ENCODE data around the gene RAB8B.

Gene RAB8B

DNA sequence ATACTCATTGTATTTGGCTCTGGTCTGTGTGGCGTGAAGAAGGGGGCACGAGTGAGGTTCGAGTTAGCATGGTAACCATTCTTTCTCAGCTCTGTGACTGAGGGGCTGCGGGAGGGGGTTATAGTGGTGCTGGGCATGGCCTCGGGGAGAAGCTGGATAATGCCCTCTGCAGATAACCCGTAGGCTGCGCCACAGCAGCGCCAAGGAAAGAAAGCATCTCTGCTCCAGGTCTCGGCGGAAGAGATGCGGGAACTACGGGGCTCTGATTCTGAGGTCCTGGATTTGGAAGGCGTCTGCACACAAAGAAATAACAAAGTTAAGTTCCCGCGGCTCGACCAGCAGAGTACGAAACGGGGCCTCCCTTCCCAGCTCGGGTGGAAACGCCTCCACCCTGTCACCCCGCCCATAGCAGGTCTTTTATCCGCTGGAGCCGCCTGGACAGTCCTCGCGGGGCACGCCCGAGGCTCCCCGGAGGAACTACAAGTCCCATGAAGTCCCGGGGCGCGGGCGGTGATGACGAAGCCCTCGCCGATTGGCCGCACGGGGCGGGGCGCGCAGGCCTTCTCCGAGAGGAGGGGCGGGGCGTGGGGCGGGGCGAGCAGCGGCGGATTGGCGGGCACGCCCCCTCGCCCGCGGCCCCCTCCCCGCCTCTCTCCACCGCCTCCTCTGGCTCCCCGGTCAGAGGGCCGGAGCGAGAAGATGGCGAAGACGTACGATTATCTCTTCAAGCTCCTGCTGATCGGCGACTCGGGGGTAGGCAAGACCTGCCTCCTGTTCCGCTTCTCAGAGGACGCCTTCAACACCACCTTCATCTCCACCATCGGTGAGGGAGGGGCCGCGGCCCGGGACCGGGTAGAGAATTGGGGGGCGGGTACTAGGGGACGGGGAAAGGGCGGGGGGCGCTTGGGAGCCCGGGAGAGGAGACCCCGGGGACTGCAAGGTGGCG is at the start of gene RAB8B:
Gene RAB8B, plus strand, starts transcription at position 681 of the 946 bp plus-strand sequence. Its CDS starts 19 bp downstream, at position 700.
- DNase-seq (ENCODE audit: low spot score): peak; percentile 80

DNA sequence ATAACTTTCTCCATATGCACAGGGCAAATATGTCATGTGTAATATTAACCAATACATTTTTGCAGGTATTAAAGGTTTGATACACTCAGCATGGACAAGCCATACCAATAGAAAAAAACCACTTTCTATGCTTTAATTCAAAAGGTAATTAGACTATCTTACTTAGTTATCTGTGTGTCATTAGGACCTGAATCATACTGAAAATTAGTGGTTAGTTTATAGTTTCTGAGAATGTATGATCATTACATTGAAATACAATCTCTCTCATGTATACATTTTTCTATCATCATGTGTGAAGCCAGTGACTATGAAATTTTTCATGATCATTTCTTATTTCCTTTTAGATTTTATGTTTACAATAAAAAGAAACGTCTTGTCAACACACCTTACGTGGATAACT is 48.5 kb upstream of the RAB8B start:
- no peak for DNase-seq (ENCODE audit: low spot score)

DNA sequence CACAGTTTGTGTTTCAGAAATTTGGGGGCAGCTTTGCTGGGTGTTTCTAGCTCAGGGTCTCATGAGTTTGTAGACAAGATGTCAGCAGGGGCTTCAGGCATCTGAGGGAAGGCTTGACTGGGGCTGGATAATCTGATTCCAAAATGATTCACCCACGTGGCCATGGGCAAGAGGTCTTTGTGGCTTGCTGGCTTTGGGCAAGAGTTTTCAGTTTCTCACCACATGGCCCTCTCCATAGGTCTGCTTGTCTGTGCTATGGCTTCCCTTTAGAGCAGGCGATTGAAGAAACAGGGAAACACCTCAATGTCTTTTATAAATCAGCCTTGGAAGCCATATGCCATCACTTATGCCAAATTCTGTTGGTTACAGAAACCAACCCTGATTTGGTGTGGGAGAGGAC is 44.0 kb upstream of the RAB8B start:
- DNase-seq (ENCODE audit: low spot score): no peak

DNA sequence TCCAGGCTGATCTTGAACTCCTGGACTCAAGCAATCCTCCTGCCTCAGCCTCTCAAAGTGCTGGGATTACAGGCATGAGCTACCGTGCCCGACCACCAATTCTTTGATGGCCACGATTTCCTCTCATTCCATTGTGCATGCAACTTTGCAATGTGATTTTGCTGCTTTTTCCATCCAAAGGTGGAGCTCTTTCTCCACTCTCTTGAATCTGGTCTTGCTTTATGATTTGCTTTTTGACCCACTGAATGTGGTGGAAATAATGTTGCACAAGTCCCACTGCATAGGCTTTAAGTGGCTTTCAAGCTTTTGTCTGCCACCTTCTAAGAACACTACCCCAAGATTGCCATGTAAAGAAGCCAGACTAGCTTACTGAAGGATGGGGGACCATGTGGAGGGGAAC is 42.7 kb upstream of the RAB8B start:
- no peak for DNase-seq (ENCODE audit: low spot score)

DNA sequence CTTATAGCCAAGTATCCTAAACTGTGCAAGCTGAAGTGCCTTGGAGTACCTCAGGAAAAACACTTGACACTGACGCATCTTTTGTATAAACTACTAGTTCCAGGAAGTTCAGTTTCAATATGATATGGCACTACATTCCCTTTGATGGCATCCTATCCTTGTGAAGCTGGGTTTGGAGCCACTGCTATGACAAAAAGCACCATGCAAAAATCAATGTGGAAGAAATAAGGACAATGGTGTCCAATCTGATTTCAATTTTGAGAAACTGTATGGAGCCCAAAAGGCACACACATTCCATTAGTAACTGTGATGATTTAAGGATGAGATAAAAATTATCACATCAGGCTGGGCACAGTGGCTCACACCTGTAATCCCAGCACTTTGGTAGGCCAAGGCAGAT is 37.7 kb upstream of the RAB8B start:
- DNase-seq (ENCODE audit: low spot score): no peak

DNA sequence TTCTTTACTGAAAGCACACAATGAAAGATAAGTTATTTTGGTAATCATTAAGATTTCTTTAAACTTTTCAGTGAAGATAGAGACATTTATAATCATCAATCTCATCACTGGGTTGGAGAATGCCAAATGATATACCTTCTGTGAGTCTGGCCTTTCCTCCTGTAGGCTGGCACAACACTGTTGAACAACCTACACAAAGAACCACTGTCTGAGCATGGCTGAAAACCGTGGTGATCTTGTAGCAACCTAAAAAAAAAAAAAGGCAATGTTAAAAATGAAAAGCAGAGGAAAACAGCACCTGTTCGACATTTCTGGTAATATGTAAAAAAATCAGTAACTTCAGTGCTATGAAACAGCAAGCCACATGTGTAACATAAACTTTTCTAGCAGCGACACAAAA is 33.9 kb upstream of the RAB8B start:
- no peak for DNase-seq (ENCODE audit: low spot score)

DNA sequence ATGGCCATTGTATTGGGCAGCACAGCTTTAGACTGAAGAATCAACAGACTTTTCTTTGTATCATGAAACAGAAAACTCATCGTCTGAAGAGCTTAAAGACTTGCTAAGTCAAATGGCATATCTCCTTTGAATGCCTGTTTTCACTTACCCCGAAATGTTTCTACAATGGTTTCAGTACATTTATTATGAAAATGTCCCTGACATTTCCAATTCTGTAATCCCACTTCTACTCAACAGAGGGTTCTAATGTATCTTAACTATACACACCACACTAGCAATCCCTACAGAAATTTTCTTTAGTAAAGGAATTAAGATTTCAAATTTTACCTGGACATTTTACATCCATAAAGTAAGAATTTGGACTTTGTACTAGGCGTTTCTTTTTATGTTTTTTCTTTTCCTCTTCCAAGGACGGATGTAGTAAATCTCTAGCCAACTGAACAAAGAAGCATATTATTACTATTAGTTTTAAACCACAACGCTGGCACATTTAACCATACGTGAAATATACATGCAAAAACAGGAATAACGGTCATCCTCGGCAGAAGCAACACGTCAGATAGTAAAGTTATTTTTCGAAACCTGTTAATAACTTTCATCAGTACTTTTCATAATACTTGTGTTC is 33.2 kb upstream of the RAB8B start:
- no peak for DNase-seq (ENCODE audit: low spot score)

DNA sequence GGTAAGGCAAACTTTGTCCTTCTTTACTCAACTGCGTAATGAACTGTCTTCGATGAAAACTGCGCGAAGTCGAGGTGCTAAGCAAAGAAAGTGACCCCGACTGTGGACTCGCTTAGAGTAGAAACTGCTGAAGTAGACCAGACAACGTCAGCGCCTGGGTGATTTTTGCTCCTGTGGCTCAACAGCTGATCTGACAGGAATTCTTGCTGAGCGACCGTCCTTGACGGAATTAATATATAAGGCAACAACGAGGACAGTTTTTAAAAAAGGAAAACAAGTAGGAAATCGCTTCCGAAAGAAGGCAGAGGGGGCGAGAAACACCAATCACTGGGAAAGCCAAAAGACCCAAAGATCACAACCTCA is 32.7 kb upstream of the RAB8B start:
- no peak for DNase-seq (ENCODE audit: low spot score)

DNA sequence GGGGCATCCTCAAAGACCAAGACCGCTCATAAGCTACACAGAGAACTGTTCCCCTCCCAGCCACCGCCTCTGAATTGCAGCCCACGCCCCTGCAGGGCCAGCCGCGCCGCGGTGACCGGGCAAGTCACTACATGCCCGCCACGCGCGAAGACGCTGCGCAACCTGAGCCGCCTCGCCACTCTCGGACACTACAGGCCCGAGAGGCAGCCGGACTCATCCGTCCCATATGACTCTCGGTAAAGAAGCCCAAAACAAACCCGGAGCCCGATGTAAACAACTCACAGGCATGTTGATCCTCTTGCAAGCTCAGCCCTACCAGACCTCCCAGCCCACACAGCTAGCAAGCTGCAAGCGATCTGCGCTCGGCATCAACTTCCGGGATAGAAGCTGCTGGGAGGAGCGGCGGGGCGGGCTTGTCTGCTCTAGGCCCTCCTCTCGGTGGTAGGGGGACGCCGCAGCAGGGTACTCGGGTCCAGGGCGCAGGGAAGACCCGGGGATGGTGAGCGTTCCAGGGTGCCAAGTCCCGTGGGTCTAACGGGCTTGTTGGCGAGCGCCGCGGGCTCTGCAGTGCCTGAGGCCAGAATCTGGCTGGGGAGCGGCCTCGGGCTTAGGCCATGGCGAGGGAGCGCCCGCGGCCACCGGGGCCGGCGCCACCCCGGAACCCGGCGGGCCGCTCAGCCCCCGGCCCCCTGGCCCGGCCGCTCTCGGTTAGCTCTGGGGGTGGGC is 32.1 kb upstream of the RAB8B start, which contains the start of gene RPS27L:
Gene RPS27L, minus strand, starts transcription at position 360 of the 726 bp plus-strand sequence. Its CDS starts 72 bp downstream, at position 288.
- peak; percentile 90 for DNase-seq (ENCODE audit: low spot score)

DNA sequence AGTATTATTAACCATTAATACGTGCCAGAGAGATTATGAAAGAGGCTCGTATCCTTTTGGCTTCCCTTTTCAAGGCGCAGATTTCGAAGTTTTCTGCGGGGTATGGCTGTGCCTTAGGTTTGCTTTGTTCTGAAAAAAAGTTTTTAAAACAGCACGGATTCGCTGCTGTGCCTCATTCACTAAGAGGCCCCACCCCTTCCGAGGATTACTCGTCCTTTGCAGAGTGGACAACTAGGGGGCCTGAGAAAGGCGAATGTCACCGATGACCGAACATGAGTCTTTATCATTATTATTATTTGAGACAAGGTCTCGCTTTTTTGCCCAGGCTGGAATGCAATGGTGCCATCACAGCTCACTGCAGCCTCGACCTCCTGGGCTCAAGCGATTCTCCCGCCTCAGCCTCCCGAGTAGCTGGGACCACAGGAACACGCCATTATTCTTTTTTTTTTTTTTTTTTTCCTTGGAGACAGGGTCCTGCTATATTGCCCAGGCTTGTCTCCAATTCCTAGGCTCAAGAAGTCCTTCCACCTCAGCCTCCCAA is 31.4 kb upstream of the RAB8B start:
- peak; percentile 54 for DNase-seq (ENCODE audit: low spot score)

DNA sequence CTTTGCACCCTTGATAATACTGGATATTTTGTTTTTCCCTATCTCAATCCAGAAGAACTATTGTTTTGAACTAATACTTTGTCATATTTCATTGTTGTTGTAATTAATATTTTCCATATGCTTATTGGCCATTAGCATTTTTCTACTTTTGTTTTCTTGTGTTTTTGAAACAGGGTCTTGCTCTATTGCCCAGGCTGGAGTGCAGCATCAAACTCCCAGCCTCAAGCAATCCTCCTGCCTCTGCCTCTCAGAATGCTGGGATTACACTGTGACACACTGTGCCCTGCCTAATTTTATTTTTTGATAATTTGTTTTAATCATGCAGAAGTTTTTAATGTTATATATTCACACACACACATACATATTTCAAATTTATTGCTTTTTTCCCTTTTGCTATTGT is 28.8 kb upstream of the RAB8B start:
- DNase-seq (ENCODE audit: low spot score): no peak

DNA sequence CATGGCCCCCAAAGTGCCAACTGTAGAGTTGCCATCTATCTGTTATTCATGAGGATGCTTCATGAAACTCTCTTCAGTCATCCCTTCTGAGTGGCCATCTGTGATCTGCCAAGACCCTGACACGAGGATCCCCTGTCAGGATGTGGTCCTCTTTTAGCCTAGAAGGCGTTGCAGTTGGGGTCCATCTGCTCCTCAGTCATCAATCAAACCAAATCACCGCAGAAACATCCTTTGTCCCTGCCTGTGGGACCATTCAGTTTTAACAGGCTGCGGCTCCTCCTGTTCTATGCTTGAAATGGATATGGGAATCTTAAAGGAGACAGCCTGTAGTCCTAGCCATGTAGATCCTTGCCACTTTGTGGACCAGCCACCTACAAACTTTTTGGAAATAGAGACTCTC is 26.2 kb upstream of the RAB8B start:
- DNase-seq (ENCODE audit: low spot score): no peak

DNA sequence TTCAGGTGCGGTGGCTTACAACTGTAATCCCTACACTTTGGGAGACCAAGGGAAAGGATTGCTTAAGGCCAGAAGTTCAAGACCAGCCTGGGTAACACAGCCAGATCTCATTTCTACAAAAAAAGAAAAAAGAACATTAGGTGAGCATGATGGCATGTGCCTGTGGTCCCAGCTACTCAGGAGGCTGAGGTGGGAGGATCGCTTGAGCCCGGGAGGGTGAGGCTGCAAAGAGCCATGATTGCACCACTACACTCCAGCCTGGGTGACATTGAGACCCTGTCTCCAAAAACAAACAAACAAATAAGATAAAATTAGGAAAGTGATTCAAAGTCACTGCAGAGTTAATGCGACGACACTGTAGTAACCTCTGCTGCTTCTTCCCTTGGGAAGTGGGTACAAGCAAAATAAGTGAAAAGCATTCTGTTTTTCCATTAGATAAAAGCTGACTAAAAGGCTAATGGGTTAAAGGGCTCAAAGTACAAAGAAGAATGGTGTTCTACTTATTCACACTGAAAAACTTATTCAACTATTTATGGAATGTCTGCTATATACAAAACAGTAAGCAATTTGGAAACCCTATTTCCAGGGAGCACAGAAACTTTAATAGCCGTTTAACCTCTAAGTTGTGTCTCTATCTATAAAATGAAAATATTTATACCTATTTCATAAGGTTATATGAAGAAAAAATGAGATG is 24.1 kb upstream of the RAB8B start:
- no peak for DNase-seq (ENCODE audit: low spot score)

DNA sequence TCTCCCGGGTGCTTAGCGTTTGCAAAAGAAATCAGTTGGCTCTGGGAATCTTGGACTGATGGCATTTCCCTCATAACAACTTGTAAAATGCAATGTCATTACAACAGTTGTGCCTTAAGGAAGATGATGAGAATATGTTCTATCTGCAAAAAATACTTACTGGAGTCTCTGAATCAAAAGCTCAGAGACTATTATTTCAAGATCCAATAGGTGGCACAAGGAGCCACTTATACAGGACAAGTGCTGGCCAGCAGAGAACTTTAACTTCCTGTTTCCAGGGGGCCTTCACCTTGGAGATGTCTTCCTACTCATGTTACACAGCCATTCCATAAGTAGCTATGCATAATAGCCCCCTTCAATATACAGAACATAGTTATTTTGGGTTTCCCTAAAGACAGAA is 23.2 kb upstream of the RAB8B start:
- DNase-seq (ENCODE audit: low spot score): no peak

DNA sequence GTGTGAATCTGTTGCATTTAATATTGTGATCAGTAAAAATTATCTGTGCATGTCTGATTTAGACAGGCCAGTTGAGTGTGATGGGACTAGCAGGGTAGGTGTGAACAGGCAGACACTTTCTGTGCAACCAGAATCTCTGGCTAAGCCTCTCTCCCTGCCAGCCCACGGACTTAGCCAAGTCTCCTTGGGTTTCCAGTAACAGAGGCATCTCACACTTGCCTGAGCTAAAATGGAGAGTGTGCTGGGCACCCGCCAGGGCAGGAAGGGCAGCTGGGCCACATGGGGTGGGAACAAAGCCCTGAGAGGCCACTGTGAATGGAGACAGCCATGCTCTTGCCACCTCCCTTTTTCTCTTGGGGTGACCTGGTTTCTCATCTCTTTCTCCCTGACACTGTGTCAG is 19.6 kb upstream of the RAB8B start:
- DNase-seq (ENCODE audit: low spot score): no peak

DNA sequence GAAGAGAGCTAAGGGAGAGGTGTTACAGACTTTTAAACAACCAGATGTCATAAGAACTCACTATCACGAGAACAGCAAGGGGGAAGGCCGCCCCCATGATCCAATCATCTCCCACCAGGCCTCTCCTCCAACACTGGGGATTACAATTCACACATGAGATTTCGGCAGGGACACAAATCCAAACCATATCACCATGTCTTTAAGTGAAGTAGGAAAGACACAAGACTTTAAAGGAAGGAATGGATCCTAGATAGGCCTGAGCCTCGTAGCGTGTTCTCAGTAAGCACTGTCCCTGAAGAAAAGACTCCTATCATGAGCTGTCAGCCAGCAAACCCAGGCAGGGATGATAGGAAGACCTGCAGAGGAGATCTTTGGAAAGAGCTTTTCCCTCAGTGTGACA is 17.0 kb upstream of the RAB8B start:
- no peak for DNase-seq (ENCODE audit: low spot score)

DNA sequence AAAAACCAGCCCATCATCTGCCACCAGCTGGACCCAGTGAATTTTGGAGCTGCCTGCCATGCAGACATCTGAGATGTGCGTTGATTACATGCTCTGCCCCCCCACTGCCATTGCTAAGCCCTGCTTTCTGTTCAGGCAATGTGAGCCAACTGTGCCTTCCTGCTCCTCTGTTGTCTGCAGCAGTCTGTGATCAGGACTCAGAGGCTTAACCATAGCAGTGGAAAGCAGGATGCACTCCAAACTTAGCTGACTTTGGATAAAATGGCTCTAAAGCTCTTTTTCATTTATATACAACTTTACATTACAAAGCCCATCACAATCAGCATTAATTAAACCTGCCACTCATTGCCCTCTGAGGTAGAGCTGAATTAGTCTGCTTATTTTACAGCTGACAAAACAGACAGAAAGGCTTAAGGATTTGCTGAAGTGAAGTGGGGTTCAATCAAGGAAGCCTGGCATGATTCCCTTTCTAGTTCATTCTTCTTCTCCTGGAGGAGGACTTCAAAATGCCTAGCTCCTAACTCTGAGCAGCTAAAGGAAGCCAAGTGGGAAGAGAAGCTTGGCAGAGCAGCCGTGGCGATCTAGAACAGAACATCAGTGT is 16.5 kb upstream of the RAB8B start:
- DNase-seq (ENCODE audit: low spot score): no peak

DNA sequence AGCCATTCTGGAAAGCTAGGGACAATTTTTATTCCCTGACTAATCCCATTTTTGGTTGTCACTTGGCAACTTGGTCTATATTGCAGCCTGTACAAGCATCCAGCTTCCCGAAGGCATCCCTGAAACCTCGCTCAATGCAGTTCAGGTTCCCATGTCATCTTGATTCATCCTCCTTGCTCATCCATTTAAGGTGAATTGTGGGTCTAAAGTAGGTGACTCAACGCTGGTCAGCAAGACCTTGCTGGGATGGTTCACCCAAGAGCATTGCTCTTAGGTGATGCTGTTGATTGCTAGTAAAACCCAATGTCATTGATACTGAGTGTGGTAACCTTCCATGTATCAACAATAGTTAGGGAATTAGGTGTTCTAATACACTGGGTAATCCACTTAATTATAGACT is 13.1 kb upstream of the RAB8B start:
- no peak for DNase-seq (ENCODE audit: low spot score)

DNA sequence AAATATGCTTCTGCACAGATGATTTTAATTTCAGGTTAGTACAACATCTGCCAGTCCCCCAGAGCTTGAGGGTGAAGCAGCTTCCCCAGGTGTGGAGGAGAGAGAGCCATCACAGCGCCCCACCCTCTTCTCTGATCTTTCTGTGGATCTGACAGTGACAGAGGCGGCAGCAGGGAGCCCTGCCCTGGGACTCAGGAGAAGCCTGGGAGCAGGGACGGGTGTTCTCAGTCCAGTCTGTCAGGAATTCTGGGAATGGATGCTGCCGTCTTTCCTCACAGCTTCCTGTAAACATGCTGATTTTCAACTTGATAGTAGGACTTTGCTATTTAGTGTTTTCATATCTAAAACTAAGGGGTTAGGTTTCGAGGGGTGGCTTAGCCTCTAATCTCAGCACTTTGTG is 11.4 kb upstream of the RAB8B start:
- no peak for DNase-seq (ENCODE audit: low spot score)

DNA sequence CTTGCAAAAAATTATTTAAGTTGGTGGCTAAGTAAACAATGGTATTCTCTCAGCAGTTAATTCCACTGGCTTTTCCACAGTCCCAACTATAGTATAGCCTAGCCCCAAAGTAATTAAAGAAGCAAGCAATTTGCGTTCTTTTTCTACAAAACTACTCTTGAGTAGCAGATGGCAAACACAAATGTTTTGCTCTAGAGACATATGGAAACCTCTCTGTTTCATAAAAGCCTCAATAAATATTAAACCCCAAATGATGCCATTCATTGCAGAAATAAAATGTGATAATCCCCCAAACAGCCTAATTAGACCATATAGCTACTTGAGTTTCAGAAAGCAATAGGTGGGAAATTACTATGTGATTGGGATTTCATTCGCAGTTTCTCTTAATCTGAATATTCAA is 8.7 kb upstream of the RAB8B start:
- DNase-seq (ENCODE audit: low spot score): no peak

DNA sequence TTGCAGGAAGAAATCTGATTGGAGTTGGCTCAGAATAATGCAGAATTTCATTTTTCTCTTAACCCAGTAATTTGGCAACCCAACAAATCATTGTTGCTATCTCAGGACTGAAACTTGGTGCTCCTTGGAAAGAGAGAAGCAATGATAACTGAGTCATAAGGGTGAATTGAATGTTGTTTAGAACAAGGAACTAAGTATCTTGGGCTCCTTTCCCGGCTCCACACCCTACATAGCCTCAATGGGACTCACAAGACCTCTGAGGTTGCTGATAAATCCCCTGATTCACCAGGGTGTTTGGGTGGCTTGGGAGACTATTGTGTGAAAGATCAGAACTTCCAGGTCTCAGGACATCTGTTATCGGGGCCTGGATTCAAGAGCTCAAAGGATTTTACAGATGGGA is 7.8 kb upstream of the RAB8B start:
- DNase-seq (ENCODE audit: low spot score): no peak

DNA sequence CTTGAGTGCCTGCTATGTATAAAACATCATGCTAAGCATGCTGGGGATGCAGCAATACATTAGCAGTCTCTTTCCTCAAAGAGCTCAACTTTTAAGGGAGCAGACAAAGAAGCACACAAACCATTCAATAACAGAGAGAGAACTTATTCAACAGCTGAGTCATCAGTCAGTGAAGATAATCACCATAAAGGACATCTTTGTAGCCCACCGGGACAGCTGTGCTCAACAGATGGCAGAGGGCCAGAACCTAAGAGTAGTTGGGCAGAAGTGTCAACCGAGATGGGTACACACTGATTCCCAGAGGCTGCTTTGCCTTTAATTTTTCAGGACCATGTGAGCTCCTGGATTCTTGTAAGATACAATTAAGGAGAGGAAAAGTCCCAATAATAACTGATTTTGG is 4.2 kb upstream of the RAB8B start:
- no peak for DNase-seq (ENCODE audit: low spot score)
